NCI-H2107 (cell line): ENCODE results near the gene DNAJB2.

Source experiments
- DNase-seq: peaks from one replicate; lab custom pipeline; 2025; lab: John Stamatoyannopoulos, UW

DNAJB2 gene

GRCh38 chr2:219279151-219279915 lies at the start of gene DNAJB2:
TSS of gene DNAJB2 (plus strand) at chr2:219279366. CDS start at chr2:219279834, 468 bp downstream.
- peak; percentile 86 for DNase-seq

GRCh38 chr2:219230059-219230540 lies 49.1 kb upstream of the DNAJB2 start:
- no peak for DNase-seq

- DNase-seq = no peak
These were observed 44.8 kb upstream of the DNAJB2 start for GRCh38 chr2:219234331-219234730.

- DNase-seq = no peak
These were observed 35.8 kb upstream of the DNAJB2 start for GRCh38 chr2:219243291-219243761.

GRCh38 chr2:219244789-219245147 lies 34.4 kb upstream of the DNAJB2 start:
- no peak for DNase-seq

GRCh38 chr2:219245148-219245898 lies 33.8 kb upstream of the DNAJB2 start, which contains the start of the genes GLB1L and STK16:
TSS of gene GLB1L (minus strand) at chr2:219245444. CDS start at chr2:219243573, 1,871 bp downstream.
TSS of gene STK16 (plus strand) at chr2:219245479. CDS start at chr2:219246000, 521 bp downstream.
- peak; percentile 77 for DNase-seq

GRCh38 chr2:219245899-219246230 lies 33.3 kb upstream of the DNAJB2 start:
- no peak for DNase-seq

- DNase-seq = no peak
These were observed 32.6 kb upstream of the DNAJB2 start for GRCh38 chr2:219246559-219246958.

- DNase-seq = no peak
These were observed 31.2 kb upstream of the DNAJB2 start for GRCh38 chr2:219247678-219248642.

- DNase-seq = no peak
These were observed 30.3 kb upstream of the DNAJB2 start for GRCh38 chr2:219248845-219249202.

- peak; percentile 40 for DNase-seq
These were observed 29.8 kb upstream of the DNAJB2 start for GRCh38 chr2:219249203-219249980.

- DNase-seq = no peak
These were observed 29.0 kb upstream of the DNAJB2 start for GRCh38 chr2:219250049-219250781.

- DNase-seq = no peak
These were observed 27.5 kb upstream of the DNAJB2 start for GRCh38 chr2:219251656-219252055.

GRCh38 chr2:219252084-219252483 lies 27.1 kb upstream of the DNAJB2 start:
- DNase-seq = peak; percentile 6

- no peak for DNase-seq
These were observed 26.6 kb upstream of the DNAJB2 start for GRCh38 chr2:219252570-219252899.

- DNase-seq = no peak
These were observed 26.0 kb upstream of the DNAJB2 start, which contains the start of gene TUBA4B for GRCh38 chr2:219252900-219253752. TSS of gene TUBA4B (plus strand) at chr2:219253243. CDS start at chr2:219253408, 165 bp downstream.

GRCh38 chr2:219253753-219254589 lies 25.2 kb upstream of the DNAJB2 start, which contains the start of gene TUBA4A:
TSS of gene TUBA4A (minus strand) at chr2:219253918. CDS start at chr2:219253858, 60 bp downstream.
- DNase-seq = peak; percentile 38

- no peak for DNase-seq
These were observed 24.5 kb upstream of the DNAJB2 start for GRCh38 chr2:219254590-219255201.
